BLaER1 (cell line): Measurements from ENCODE around the gene UBE4B.
"Not testable (repeated sequence)": the region's sequence is repeated elsewhere in the genome, so short reads cannot be mapped to it uniquely, and the experiment has no call there.

Experiments
- H3K27ac ChIP-seq: shearing (Covaris generic); formaldehyde crosslinking; 2 replicates; pipeline ENCODE4 v1.8.1; 2022
- H3K27me3 ChIP-seq: shearing (Covaris generic); formaldehyde crosslinking; 2 replicates; pipeline ENCODE4 v1.8.1; 2022
- H3K36me3 ChIP-seq: shearing (Covaris generic); formaldehyde crosslinking; 2 replicates; pipeline ENCODE4 v1.8.1; 2022
- H3K4me1 ChIP-seq: shearing (Covaris generic); formaldehyde crosslinking; 2 replicates; pipeline ENCODE4 v1.8.1; 2022
- H3K4me2 ChIP-seq: shearing (Covaris generic); formaldehyde crosslinking; 2 replicates; pipeline ENCODE4 v1.8.1; 2022
- H3K4me3 ChIP-seq: shearing (Covaris generic); formaldehyde crosslinking; 2 replicates; pipeline ENCODE4 v1.8.1; 2022
- H3K9ac ChIP-seq: shearing (Covaris generic); formaldehyde crosslinking; 2 replicates; pipeline ENCODE4 v1.8.1; 2022
- H3K9me3 ChIP-seq: shearing (Covaris generic); formaldehyde crosslinking; 2 replicates; pipeline ENCODE4 v1.8.1; 2022
- H4K20me1 ChIP-seq: shearing (Covaris generic); formaldehyde crosslinking; 2 replicates; pipeline ENCODE4 v1.8.1; 2022
- Cebpa-rat ChIP-seq: shearing (Covaris generic); IDR thresholded peaks from 2 replicates; pipeline ENCODE4 v1.8.1; 2022

Gene UBE4B

DNA sequence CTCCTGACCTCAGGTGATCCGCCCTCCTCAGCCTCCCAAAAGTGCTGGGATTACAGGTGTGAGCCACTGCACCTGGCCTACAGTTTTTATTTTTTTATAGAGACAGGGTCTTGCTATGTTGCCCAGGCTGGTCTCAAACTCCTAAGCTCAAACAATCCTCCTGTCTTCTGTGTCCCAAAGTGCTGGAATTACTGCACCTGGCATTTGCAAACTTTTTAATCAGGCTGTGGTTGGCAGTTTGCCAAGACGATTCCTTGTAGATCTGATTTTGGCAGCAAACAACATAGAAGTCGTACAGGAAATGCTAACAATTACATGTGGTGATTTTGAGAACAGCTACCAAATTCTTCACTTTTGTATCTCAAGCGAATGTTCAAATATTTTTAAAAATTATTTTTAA, 25.6 kb upstream of the UBE4B start:
- Histone ChIP-seq H3K9me3 (no peaks in the 10 kb centered on the region), H3K27me3 (no peaks in the 10 kb centered on the region), H3K27ac (no peak overlapping the region), H4K20me1 (no peaks in the 10 kb centered on the region), H3K4me2 (no peak overlapping the region), H3K9ac (no peak overlapping the region), H3K4me1 (no peaks in the 10 kb centered on the region), H3K36me3 (no peaks in the 10 kb centered on the region), H3K4me3 (no peak overlapping the region)
- no peak for TF ChIP-seq Cebpa-rat

DNA sequence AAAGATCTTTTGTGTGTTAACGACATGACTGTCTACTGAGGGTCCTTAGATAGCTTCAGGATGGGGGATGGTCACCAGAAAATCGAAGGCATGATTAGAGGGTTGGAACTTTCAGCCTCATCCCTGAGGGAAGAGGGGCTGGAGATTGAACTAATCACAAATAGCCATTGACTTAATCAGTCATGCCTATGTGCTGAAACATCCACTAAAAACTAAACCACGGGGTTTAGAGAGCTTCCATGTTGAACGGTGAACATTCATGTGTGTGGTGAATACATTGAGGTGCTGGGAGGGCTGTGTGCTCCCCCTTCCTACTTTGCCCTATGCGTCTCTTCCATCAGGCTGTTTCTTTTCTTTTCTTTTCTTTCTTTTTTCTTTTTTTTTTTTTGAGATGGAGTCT, 18.7 kb upstream of the UBE4B start:
- H3K4me3 ChIP-seq, result no peak overlapping the region
- TF ChIP-seq Cebpa-rat, result no peak
- H3K4me1 ChIP-seq, result no peaks in the 10 kb centered on the region

GRCh38 chr1:10019561-10019960, 13.2 kb upstream of the UBE4B start:
- Histone ChIP-seq H3K27ac (no peak overlapping the region), H3K9ac (no peak overlapping the region), H3K27me3 (no peaks in the 10 kb centered on the region), H3K4me1 (no peaks in the 10 kb centered on the region), H3K36me3 (no peaks in the 10 kb centered on the region), H3K4me3 (no peak overlapping the region), H4K20me1 (no peaks in the 10 kb centered on the region), H3K4me2 (no peak overlapping the region), H3K9me3 (no peaks in the 10 kb centered on the region)
- TF ChIP-seq Cebpa-rat, result no peak

More for the DNA sequence above, 18.7 kb upstream of the UBE4B start:
- H3K27ac ChIP-seq, result no peak overlapping the region
- no peaks in the 10 kb centered on the region for H3K27me3 ChIP-seq
- H3K9ac ChIP-seq, result no peak overlapping the region
- no peaks in the 10 kb centered on the region for H4K20me1 ChIP-seq
- no peak overlapping the region for H3K4me2 ChIP-seq
- H3K36me3 ChIP-seq, result no peaks in the 10 kb centered on the region
- H3K9me3 ChIP-seq, result no peaks in the 10 kb centered on the region

DNA sequence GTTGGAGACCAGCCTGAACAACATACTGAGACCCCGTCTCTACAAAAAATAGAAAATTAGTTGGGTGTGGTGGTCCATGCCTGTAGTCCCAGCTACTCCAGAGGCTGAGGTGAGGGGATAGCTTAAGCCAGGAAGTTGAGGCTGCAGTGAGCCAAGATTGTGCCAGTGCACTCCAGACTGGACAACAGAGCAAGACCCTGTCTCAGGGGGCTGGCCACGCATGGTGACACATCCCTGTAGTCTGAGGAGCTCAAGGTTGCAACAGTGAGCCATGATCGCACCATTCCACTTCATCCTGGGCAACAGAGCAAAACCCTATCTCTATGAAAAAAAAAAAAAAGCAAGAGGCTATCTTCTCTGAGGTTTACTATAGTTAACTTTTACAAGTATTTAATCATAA, 12.7 kb upstream of the UBE4B start:
- no peaks in the 10 kb centered on the region for H4K20me1 ChIP-seq
- H3K36me3 ChIP-seq, result no peaks in the 10 kb centered on the region
- no peak for TF ChIP-seq Cebpa-rat
- no peaks in the 10 kb centered on the region for H3K4me1 ChIP-seq
- no peak overlapping the region for H3K4me3 ChIP-seq
- no peak overlapping the region for H3K9ac ChIP-seq
- no peaks in the 10 kb centered on the region for H3K27me3 ChIP-seq
- no peak overlapping the region for H3K27ac ChIP-seq
- H3K9me3 ChIP-seq, result no peaks in the 10 kb centered on the region
- no peak overlapping the region for H3K4me2 ChIP-seq

GRCh38 chr1:10020678-10021077, 12.1 kb upstream of the UBE4B start:
- not testable (repeated sequence) for H3K27ac ChIP-seq, H3K9me3 ChIP-seq, H4K20me1 ChIP-seq

GRCh38 chr1:10021992-10022391, 10.8 kb upstream of the UBE4B start:
- not testable (repeated sequence) for H3K4me2 ChIP-seq, H3K9ac ChIP-seq, H3K27me3 ChIP-seq, H3K27ac ChIP-seq, H3K36me3 ChIP-seq, H3K4me1 ChIP-seq, H3K4me3 ChIP-seq, H4K20me1 ChIP-seq, H3K9me3 ChIP-seq

More at GRCh38 chr1:10020678-10021077, 12.1 kb upstream of the UBE4B start:
- not testable (repeated sequence) for H3K36me3 ChIP-seq, H3K9ac ChIP-seq, H3K4me3 ChIP-seq, H3K27me3 ChIP-seq, H3K4me1 ChIP-seq, H3K4me2 ChIP-seq

DNA sequence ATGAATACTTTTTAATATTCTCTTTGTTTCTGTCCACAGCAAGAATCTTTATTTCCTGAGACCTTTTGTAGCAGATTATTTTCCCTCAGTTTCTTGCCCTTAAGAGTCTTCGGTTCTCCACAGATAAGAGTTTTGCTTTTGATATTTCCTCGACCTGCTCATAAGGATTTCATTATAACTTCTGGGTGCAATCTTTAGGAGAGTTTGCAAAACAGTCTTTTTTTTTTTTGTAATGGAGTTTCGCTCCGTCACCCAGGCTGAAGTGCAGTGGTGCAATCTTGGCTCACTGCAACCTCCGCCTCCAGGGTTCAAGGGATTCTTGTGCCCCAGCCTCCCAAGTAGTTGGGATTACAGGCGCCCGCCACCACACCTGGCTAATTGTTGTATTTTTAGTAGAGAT, 10.1 kb upstream of the UBE4B start:
- Histone ChIP-seq H3K4me3 (no peak overlapping the region), H3K9me3 (peaks cover 7% of the 10 kb centered on the region; the same call in 1 of the 2 replicates), H3K4me1 (no peaks in the 10 kb centered on the region), H3K36me3 (no peaks in the 10 kb centered on the region), H3K9ac (no peak overlapping the region), H3K27me3 (no peaks in the 10 kb centered on the region), H3K27ac (no peak overlapping the region), H4K20me1 (no peaks in the 10 kb centered on the region), H3K4me2 (no peak overlapping the region)
- no peak for TF ChIP-seq Cebpa-rat

DNA sequence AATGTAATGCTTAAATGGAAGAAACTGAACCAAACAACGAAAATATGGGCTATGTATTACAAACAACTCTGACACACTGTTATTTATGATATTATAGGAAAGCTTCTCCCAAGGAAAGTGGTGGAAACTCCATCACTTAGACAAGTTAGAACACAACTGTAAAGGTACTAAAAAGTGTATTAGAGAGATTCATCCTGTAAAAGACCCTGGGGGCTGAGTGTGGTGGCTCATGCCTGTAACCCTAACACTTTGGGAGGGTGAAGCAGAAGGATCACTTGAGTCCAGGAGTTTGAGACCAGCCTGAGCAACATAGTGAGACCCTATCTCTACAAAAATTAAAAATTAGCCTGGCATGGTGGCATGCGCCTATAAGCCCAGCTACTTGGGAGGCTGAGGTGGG, 7.4 kb upstream of the UBE4B start:
- no peak overlapping the region for H3K9ac ChIP-seq
- H3K4me2 ChIP-seq, result no peak overlapping the region
- no peak overlapping the region for H3K27ac ChIP-seq
- no peaks in the 10 kb centered on the region for H3K4me1 ChIP-seq
- H3K4me3 ChIP-seq, result no peak overlapping the region
- no peaks in the 10 kb centered on the region for H3K27me3 ChIP-seq
- no peaks in the 10 kb centered on the region for H3K36me3 ChIP-seq
- TF ChIP-seq Cebpa-rat, result no peak
- peaks cover 7% of the 10 kb centered on the region; the same call in 1 of the 2 replicates for H3K9me3 ChIP-seq
- no peaks in the 10 kb centered on the region for H4K20me1 ChIP-seq

GRCh38 chr1:10027027-10027426, 5.7 kb upstream of the UBE4B start:
- Histone ChIP-seq H3K4me2 (no peak overlapping the region), H3K27me3 (no peaks in the 10 kb centered on the region), H4K20me1 (no peaks in the 10 kb centered on the region), H3K4me3 (no peak overlapping the region), H3K27ac (no peak overlapping the region), H3K4me1 (0 out of 2 replicates have a peak, but pooled peaks cover 3% of the 10 kb centered on the region), H3K36me3 (no peaks in the 10 kb centered on the region), H3K9ac (no peak overlapping the region), H3K9me3 (peaks cover 7% of the 10 kb centered on the region; the same call in 1 of the 2 replicates)
- no peak for TF ChIP-seq Cebpa-rat

- not testable (repeated sequence) for H3K4me1 ChIP-seq, H3K4me2 ChIP-seq, H3K36me3 ChIP-seq, H3K9me3 ChIP-seq, H3K9ac ChIP-seq, H3K4me3 ChIP-seq, H3K27ac ChIP-seq, H3K27me3 ChIP-seq
- peaks cover 10% of the 10 kb centered on the region for H4K20me1 ChIP-seq
Measured at GRCh38 chr1:10028956-10029500, 3.7 kb upstream of the UBE4B start.

DNA sequence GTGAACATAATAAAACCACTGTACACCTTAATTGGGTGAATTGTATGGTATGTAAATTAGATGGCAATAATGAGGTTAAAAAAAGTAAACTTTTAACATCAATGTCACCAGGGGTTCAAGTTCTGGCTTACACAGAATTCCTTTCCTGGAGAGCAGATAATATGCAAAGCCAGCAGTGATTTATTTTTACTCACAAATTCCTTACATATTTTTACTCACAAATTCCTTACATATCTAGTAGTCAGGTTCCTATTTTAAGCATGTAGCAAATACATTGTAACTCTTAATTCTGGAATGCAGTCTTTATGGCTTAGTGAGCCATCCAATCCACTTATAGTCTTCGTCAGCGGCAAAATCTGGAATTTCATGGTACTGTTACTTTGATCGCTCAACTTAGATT, 1.3 kb upstream of the UBE4B start:
- Histone ChIP-seq H3K4me3 (no peak overlapping the region), H3K4me2 (no peak overlapping the region), H3K9me3 (no peaks in the 10 kb centered on the region), H3K9ac (no peak overlapping the region), H3K27me3 (no peaks in the 10 kb centered on the region), H4K20me1 (peaks cover 13% of the 10 kb centered on the region), H3K36me3 (no peaks in the 10 kb centered on the region; the same call in 1 of the 2 replicates), H3K4me1 (peaks cover 23% of the 10 kb centered on the region), H3K27ac (no peak overlapping the region)
- no peak for TF ChIP-seq Cebpa-rat
